Mesenchymal stem cell (in vitro differentiated cells and primary cell): ENCODE results near the gene PABPN1L.
"Not testable (repeated sequence)": the region's sequence is repeated elsewhere in the genome, so short reads cannot be mapped to it uniquely, and the experiment has no call there.

Experiments used
- DNase-seq: peaks from one replicate; pipeline ENCODE4 v3.0.0-alpha.2; 2013
- H2AFZ ChIP-seq: one replicate; pipeline ENCODE4 v1.6.1; 2013; ENCODE audit warnings: low read depth, mild to moderate bottlenecking, control low read depth, inconsistent platforms, low read length, moderate library complexity
- H2AK5ac ChIP-seq: 2 replicates; pipeline ENCODE4 v1.6.1; 2013; ENCODE audit warnings: low read length, moderate library complexity, mild to moderate bottlenecking, inconsistent platforms; ENCODE audit not compliant: severe bottlenecking
- H2BK120ac ChIP-seq: one replicate; pipeline ENCODE4 v1.6.1; 2013; ENCODE audit warnings: low read depth, mild to moderate bottlenecking, inconsistent platforms, low read length, moderate library complexity
- H2BK12ac ChIP-seq, 2 experiments: one replicate each; pipeline ENCODE4 v1.6.1; 2013; ENCODE audit warnings: inconsistent platforms in 2 of 2, low read length in 2 of 2, mild to moderate bottlenecking in 2 of 2, moderate library complexity in 2 of 2, control low read depth in 1 of 2
- H2BK15ac ChIP-seq: one replicate; pipeline ENCODE4 v1.6.1; 2013; ENCODE audit warnings: mild to moderate bottlenecking, low read depth, inconsistent platforms; ENCODE audit not compliant: poor library complexity, severe bottlenecking
- H2BK5ac ChIP-seq: 2 replicates; pipeline ENCODE4 v1.6.1; 2013; ENCODE audit warnings: low read depth, mild to moderate bottlenecking, low read length, control low read depth, inconsistent platforms; ENCODE audit not compliant: poor library complexity, severe bottlenecking
- H3K14ac ChIP-seq, 2 experiments: one replicate each; pipeline ENCODE4 v1.6.1; 2013; ENCODE audit warnings: inconsistent platforms in 2 of 2, low read length in 2 of 2, control low read depth in 1 of 2, mild to moderate bottlenecking in 1 of 2, moderate library complexity in 1 of 2
- H3K18ac ChIP-seq, 2 experiments: one replicate each; pipeline ENCODE4 v1.6.1; 2013; ENCODE audit warnings: inconsistent platforms in 2 of 2, low read length in 2 of 2, control low read depth in 1 of 2, low read depth in 1 of 2, mild to moderate bottlenecking in 1 of 2
- H3K23ac ChIP-seq, 2 experiments: one replicate each; pipeline ENCODE4 v1.6.1; 2013; ENCODE audit warnings: inconsistent platforms in 2 of 2, low read length in 2 of 2, mild to moderate bottlenecking in 2 of 2, moderate library complexity in 2 of 2, control low read depth in 1 of 2
- H3K27ac ChIP-seq: 2 replicates; pipeline ENCODE4 v1.5.1; 2013; ENCODE audit warnings: mild to moderate bottlenecking, moderate library complexity, low read length, control low read depth, inconsistent platforms; ENCODE audit not compliant: poor library complexity, severe bottlenecking
- H3K27me3 ChIP-seq, 2 experiments: 2 replicates each; pipeline versions ENCODE4 v1.6.1 to v1.7.0; 2013; ENCODE audit warnings: low read length in 2 of 2, mild to moderate bottlenecking in 2 of 2, moderate library complexity in 2 of 2, control low read depth in 1 of 2, inconsistent platforms in 1 of 2; ENCODE audit not compliant: control insufficient read depth in 1 of 2, insufficient read depth in 1 of 2
- H3K36me3 ChIP-seq, 2 experiments: 2 replicates each; pipeline versions ENCODE4 v1.6.1 to v1.7.0; 2013; ENCODE audit warnings: low read length in 2 of 2, control low read depth in 1 of 2, inconsistent platforms in 1 of 2, low read depth in 1 of 2, mild to moderate bottlenecking in 1 of 2; ENCODE audit not compliant: insufficient read depth in 2 of 2, control insufficient read depth in 1 of 2
- H3K4ac ChIP-seq, 2 experiments: one replicate each; pipeline ENCODE4 v1.6.1; 2013; ENCODE audit warnings: inconsistent platforms in 2 of 2, low read length in 2 of 2, mild to moderate bottlenecking in 2 of 2, moderate library complexity in 2 of 2, control low read depth in 1 of 2, low read depth in 1 of 2
- H3K4me1 ChIP-seq: 2 replicates; pipeline ENCODE4 v1.6.1; 2013; ENCODE audit warnings: low read depth, low read length, control low read depth; ENCODE audit not compliant: control insufficient read depth, insufficient read depth
- H3K4me2 ChIP-seq: 2 replicates; pipeline ENCODE4 v1.6.1; 2013; ENCODE audit warnings: low read length, mild to moderate bottlenecking, inconsistent platforms; ENCODE audit not compliant: poor library complexity, severe bottlenecking
- H3K4me3 ChIP-seq, 2 experiments: 2 replicates each; pipeline versions ENCODE4 v1.5.1 to v1.7.0; 2013; ENCODE audit warnings: low read length in 2 of 2, mild to moderate bottlenecking in 2 of 2, control low read depth in 1 of 2, low read depth in 1 of 2; ENCODE audit not compliant: insufficient read depth in 1 of 2
- H3K79me1 ChIP-seq: replicated peaks from 2 replicates; pipeline ENCODE4 v1.6.1; 2013; ENCODE audit warnings: mild to moderate bottlenecking, control low read depth, low read length, inconsistent platforms; ENCODE audit not compliant: poor library complexity, severe bottlenecking
- H3K9ac ChIP-seq: 2 replicates; pipeline ENCODE4 v1.7.0; 2013; ENCODE audit warnings: mild to moderate bottlenecking, low read length, moderate library complexity
- H3K9me3 ChIP-seq: 2 replicates; pipeline ENCODE4 v1.7.0; 2013; ENCODE audit warnings: mild to moderate bottlenecking, low read length; ENCODE audit not compliant: control insufficient read depth
- H4K8ac ChIP-seq: one replicate; pipeline ENCODE4 v1.6.1; 2013; ENCODE audit warnings: inconsistent platforms, mild to moderate bottlenecking, low read length, moderate library complexity
- H4K91ac ChIP-seq: one replicate; pipeline ENCODE4 v1.6.1; 2013; ENCODE audit warnings: mild to moderate bottlenecking, low read length, inconsistent platforms
- WGBS: methylation state at CpG from one replicate; pipeline ENCODE4 v1.1.7; 2013; ENCODE audit warnings: mixed read lengths; 5-methylcytosine and 5-hydroxymethylcytosine counted together

The PABPN1L gene

DNA sequence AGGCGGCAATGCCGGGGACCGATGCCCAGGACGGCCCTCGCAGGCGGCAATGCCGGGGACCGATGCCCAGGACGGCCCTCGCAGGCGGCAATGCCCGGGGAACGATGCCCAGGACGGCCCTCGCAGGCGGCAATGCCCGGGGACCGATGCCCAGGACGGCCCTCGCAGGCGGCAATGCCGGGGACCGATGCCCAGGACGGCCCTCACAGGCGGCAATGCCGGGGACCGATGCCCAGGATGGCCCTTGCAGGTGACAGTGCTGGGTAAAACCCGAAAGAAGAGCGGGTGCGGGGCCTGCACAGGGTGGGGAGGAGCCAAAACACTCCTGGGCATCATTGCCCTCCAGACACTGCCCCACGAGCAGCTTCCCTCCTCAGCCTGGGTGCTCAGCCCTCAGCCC is 42.8 kb downstream of the PABPN1L start:
- 95% methylated on average over 26 of the region's 31 CpGs for WGBS

DNA sequence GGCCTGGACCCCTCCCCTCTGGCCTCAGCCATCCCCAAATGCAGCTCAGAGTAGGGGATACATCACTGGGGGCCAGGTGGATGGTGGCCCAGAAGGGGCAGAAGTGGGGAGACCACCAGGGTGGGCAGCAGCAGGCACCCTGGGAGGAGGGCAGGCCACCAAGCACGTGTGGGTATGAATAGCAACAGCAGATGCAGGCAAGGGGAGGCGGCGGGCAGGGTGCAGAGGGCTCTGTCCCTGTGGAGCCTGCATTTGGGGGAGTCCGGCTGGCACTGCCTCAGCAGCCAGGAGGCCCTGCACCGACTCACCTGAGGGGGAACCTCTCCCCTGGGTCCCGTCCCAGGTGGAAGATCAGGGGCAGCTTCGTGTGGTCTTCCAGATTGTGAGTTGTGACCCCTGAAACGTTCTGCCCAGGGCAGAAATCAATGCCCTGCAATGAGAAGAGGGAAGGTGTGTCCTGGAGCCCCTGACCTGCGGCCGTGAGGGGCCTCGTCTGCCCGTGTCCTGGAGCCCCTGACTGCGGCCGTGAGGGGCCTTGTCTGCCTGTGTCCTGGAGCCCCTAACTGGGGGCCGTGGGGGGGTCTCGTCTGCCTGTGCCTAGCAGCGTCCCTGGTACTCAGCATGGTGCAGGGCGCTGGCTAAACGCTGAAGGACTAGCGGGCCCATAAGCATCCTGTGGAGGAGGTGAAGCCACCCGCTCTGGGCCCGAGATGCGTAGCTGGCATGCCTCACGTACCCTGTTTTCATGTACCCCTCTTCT is 44.0 kb downstream of the PABPN1L start:
- 93% methylated on average over 23 of the region's 24 CpGs for WGBS
- no peak for DNase-seq

More for the DNA sequence above, 42.8 kb downstream of the PABPN1L start:
- H2BK15ac ChIP-seq, H3K14ac ChIP-seq, H3K9me3 ChIP-seq, H3K18ac ChIP-seq, H3K4ac ChIP-seq, H3K27ac ChIP-seq, H3K79me1 ChIP-seq, H3K23ac ChIP-seq, H3K4me3 ChIP-seq, H3K9ac ChIP-seq, H2BK120ac ChIP-seq, H3K4me2 ChIP-seq, DNase-seq, H2BK12ac ChIP-seq, H2AFZ ChIP-seq, H2AK5ac ChIP-seq, H4K91ac ChIP-seq, H3K27me3 ChIP-seq, H3K4me1 ChIP-seq, H4K8ac ChIP-seq, H2BK5ac ChIP-seq: not testable (repeated sequence)
- peaks cover 27 to 79% of the 10 kb centered on the region in 2 experiments for H3K36me3 ChIP-seq

DNA sequence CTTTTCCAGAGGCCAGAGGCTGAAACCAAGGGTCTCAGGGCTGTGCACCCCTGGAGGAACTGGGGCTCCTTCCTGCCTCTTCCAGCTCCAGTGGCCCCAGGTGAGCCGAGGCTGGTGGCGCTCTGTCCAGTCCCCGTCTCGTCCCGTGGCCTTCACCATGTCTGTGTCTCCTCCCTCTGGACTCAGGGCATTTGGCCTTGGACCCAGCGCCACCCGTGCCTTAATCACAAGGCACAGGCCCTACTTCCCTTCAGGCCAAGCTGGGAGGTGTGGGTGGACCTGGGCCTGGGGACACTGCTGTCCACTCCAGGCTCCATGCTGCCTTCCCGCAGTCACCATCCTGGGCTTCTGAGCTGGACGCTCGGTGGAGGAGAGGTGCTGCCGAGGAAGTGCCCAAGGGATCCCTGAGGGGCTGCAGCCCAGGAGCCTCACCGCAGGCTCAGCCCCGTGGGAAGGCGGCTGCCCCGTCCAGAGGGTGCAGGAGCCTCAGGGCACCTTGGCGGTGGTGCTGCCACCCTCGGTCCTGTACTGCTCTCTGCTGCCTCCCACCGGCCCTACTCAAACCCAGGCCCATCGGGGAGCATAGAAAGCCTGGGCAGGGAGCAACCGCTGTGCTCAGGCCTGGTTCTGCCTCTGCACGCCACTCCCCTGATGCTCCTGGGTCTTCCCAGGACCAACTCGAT is 45.2 kb downstream of the PABPN1L start:
- Histone ChIP-seq H3K4me2 (no peak overlapping the region), H3K4me3 (no peak overlapping the region), H3K14ac (no peak overlapping the region), H3K79me1 (no peaks in the 10 kb centered on the region), H2AK5ac (no peak overlapping the region), H3K36me3 (peaks cover 24 to 63% of the 10 kb centered on the region in 2 experiments), H2AFZ (no peak overlapping the region), H3K27ac (no peak overlapping the region), H3K23ac (no peak overlapping the region), H2BK15ac (no peak overlapping the region), H4K91ac (no peak overlapping the region), H3K18ac (no peak overlapping the region), H2BK12ac (no peak overlapping the region), H4K8ac (no peak overlapping the region), H3K4me1 (peaks cover 3% of the 10 kb centered on the region), H3K4ac (no peak overlapping the region), H3K27me3 (no peaks in the 10 kb centered on the region), H2BK5ac (no peak overlapping the region), H2BK120ac (no peak overlapping the region), H3K9me3 (no peaks in the 10 kb centered on the region), H3K9ac (no peak overlapping the region)
- 93% methylated on average over 22 of the region's 22 CpGs for WGBS
- no peak for DNase-seq

More for the DNA sequence above, 44.0 kb downstream of the PABPN1L start:
- H3K14ac ChIP-seq, result no peak overlapping the region
- H2AK5ac ChIP-seq, result no peak overlapping the region
- no peak overlapping the region for H3K4me2 ChIP-seq
- no peak overlapping the region for H2BK5ac ChIP-seq
- no peak overlapping the region for H3K23ac ChIP-seq
- H3K36me3 ChIP-seq, result peaks cover 24 to 74% of the 10 kb centered on the region in 2 experiments
- H3K4me3 ChIP-seq, result no peak overlapping the region
- no peak overlapping the region for H2AFZ ChIP-seq
- no peak overlapping the region for H3K18ac ChIP-seq
- no peak overlapping the region for H3K4ac ChIP-seq
- no peak overlapping the region for H2BK120ac ChIP-seq
- no peak overlapping the region for H3K9ac ChIP-seq
- H4K8ac ChIP-seq, result no peak overlapping the region
- H3K9me3 ChIP-seq, result no peaks in the 10 kb centered on the region
- no peaks in the 10 kb centered on the region for H3K27me3 ChIP-seq
- no peaks in the 10 kb centered on the region for H3K79me1 ChIP-seq
- peaks cover 3% of the 10 kb centered on the region for H3K4me1 ChIP-seq
- H2BK15ac ChIP-seq, result no peak overlapping the region
- H4K91ac ChIP-seq, result no peak overlapping the region
- H3K27ac ChIP-seq, result no peak overlapping the region
- no peak overlapping the region for H2BK12ac ChIP-seq

DNA sequence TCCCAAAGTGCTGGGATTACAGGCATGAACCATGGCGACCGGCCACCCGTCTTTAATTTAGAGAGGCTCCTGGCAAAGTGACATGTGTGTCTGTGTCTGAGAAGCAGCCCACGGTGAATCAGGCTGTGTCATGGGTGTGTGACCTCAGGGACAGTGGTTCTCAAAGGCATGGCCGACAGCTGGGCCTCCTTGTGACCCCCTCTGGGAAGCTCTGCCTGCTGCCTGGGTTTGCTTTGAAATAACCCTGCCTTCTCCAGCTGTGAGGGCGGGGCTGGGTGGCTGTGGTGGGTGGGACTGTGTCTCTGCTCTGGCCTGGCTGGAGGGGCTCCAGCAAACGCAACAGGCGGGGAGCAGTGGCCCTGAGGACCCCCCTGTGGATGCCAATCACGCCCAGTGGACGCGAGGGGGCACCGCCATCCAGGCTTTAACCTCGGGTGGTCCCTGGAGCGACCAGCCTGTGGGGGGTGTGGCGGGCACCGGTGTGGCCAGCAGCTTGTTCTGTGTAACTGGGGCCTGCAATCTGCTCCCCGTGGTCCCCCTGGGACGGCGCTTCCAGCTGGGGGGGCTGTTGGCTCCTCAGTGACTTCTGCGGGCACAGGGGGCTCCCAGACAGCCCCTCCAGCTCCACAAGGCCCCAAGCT is 46.0 kb downstream of the PABPN1L start:
- Histone ChIP-seq H2BK120ac (no peak overlapping the region), H2BK5ac (no peak overlapping the region), H3K14ac (no peak overlapping the region), H3K4me2 (no peak overlapping the region), H3K27ac (no peak overlapping the region), H3K9me3 (no peaks in the 10 kb centered on the region), H4K8ac (no peak overlapping the region), H2AFZ (no peak overlapping the region), H4K91ac (no peak overlapping the region), H2BK12ac (no peak overlapping the region), H2BK15ac (no peak overlapping the region), H3K18ac (no peak overlapping the region), H3K4ac (no peak overlapping the region), H2AK5ac (no peak overlapping the region), H3K9ac (no peak overlapping the region), H3K4me3 (no peak overlapping the region), H3K4me1 (peaks cover 5% of the 10 kb centered on the region), H3K27me3 (no peaks in the 10 kb centered on the region), H3K79me1 (no peaks in the 10 kb centered on the region), H3K23ac (no peak overlapping the region), H3K36me3 (peaks cover 24 to 55% of the 10 kb centered on the region in 2 experiments)
- WGBS, result 91% methylated on average over 20 of the region's 20 CpGs
- no peak for DNase-seq
